ENCODE results near the gene PDE6A. TPM values are rescaled to one million over a fixed set of nuclear protein-coding genes. Genes with fewer than 3 reads are reported as not detected.

The PDE6A gene
- total RNA-seq, 2 donors from 2014 or later, result not detected

- ATAC-seq (no peak), DNase-seq (no peak)
- no peaks in the 10 kb centered on the region for H3K9me3 ChIP-seq
- no peaks in the 10 kb centered on the region for H3K27me3 ChIP-seq
- intact Hi-C loops (cut with DNase I), result no loop called here
- TF ChIP-seq CTCF (IDR thresholded peaks at IDR 0.05) (no peak), POLR2A (IDR thresholded peaks at IDR 0.05) (no peak)
- 81 to 86% methylated on average over 8 of the region's 8 CpGs for WGBS, 2 donors
- no peaks in the 10 kb centered on the region for H3K4me1 ChIP-seq
- H3K4me3 ChIP-seq, result no peak overlapping the region
- H3K36me3 ChIP-seq (replicated peaks in 1 of 2; ENCODE audit: insufficient read depth in 1 of 2, low read depth in 2 of 2), result no peaks in the 10 kb centered on the region
- no peak overlapping the region for H3K27ac ChIP-seq
Observed at GRCh38 chr5:149809931-149810691, 134.5 kb downstream of the PDE6A start.

GRCh38 chr5:149808264-149808982 is 136.2 kb downstream of the PDE6A start:
- Histone ChIP-seq H3K4me1 (no peaks in the 10 kb centered on the region), H3K36me3 (replicated peaks in 1 of 2; ENCODE audit: insufficient read depth in 1 of 2, low read depth in 2 of 2) (no peaks in the 10 kb centered on the region), H3K27ac (no peak overlapping the region), H3K9me3 (no peaks in the 10 kb centered on the region), H3K27me3 (no peaks in the 10 kb centered on the region), H3K4me3 (no peak overlapping the region)
- intact Hi-C loops (cut with DNase I), result no loop called here
- ATAC-seq (no peak), DNase-seq (no peak)
- WGBS, 2 donors, result 60 to 64% methylated on average over 5 of the region's 5 CpGs
- no peak for TF ChIP-seq CTCF (IDR thresholded peaks at IDR 0.05)
- no peak for TF ChIP-seq POLR2A (IDR thresholded peaks at IDR 0.05)

Small RNA genes lying within 50 kb of the gene (small RNA-seq; reads per million reads assigned to genes)
- not detected for gene RF00019

Other genes with a start within 250 kb of the PDE6A start
- 1 to 10 TPM; 1.3 to 4.6 TPM for gene PPARGC1B, start 214.5 kb downstream of the PDE6A start, total RNA-seq
- 1 to 10 TPM; 2.3 to 6.5 TPM for gene SLC26A2, start 16.0 kb upstream of the PDE6A start, total RNA-seq
- gene TIGD6, start 55.9 kb upstream of the PDE6A start, total RNA-seq, result 1 to 10 TPM; 2.1 to 3.0 TPM
- gene HMGXB3, start 55.9 kb upstream of the PDE6A start, total RNA-seq, result 10 to 100 TPM; 22.6 to 43.5 TPM
- gene CSF1R, start 141.8 kb upstream of the PDE6A start, total RNA-seq, result 10 to 100 TPM in 1 of 2 donors, 1 to 10 TPM in 1; 5.3 to 13.5 TPM
- gene PDGFRB, start 211.1 kb upstream of the PDE6A start, total RNA-seq, result 10 to 100 TPM; 24.1 to 34.2 TPM
- gene CDX1, start 222.0 kb upstream of the PDE6A start, total RNA-seq, result not detected
- gene SLC6A7, start 245.3 kb upstream of the PDE6A start, total RNA-seq, result not detected